ENCODE measurements around the gene GAPVD1.

Gene GAPVD1

GRCh38 chr9:125343518-125344275 is 82.1 kb downstream of the GAPVD1 start:
- Histone ChIP-seq H3K4me1 (ENCODE audit: low read length) (no peaks in the 10 kb centered on the region), H3K4me2 (ENCODE audit: low read depth, low read length) (no peak overlapping the region), H3K36me3 (replicated peaks; ENCODE audit: insufficient read depth, low read length) (no peaks in the 10 kb centered on the region), H3K79me2 (ENCODE audit: low read length) (no peaks in the 10 kb centered on the region), H2AFZ (ENCODE audit: low read length) (no peak overlapping the region), H4K20me1 (ENCODE audit: insufficient read depth, low read length) (no peaks in the 10 kb centered on the region), H3K9me3 (replicated peaks; ENCODE audit: insufficient read depth, low read length) (no peaks in the 10 kb centered on the region), H3K27me3 (replicated peaks; ENCODE audit: insufficient read depth, low read length) (no peaks in the 10 kb centered on the region), H3K27ac (ENCODE audit: low read length) (no peak overlapping the region), H3F3A (ENCODE audit: insufficient read depth, low read length) (no peaks in the 10 kb centered on the region), H3K9me2 (replicated peaks; ENCODE audit: insufficient read depth, low read length) (no peaks in the 10 kb centered on the region), H3K9ac (ENCODE audit: low read length) (no peak overlapping the region), H3K4me3 (ENCODE audit: low read length) (no peak overlapping the region)
- DNase-seq = no peak
- TF ChIP-seq EZH2phosphoT487 (IDR thresholded peaks at IDR 0.05; ENCODE audit: low read length) (no peak), EZH2 (optimal IDR thresholded peaks at IDR 0.05; ENCODE audit: low read depth, low read length) (no peak), CTCF (IDR thresholded peaks at IDR 0.05; ENCODE audit: low read length) (no peak)

GRCh38 chr9:125346080-125346732 is 84.6 kb downstream of the GAPVD1 start:
- no peak overlapping the region for H3K9ac ChIP-seq (ENCODE audit: low read length)
- H3K4me3 ChIP-seq (ENCODE audit: low read length) = no peak overlapping the region
- no peaks in the 10 kb centered on the region for H3F3A ChIP-seq (ENCODE audit: insufficient read depth, low read length)
- H3K27me3 ChIP-seq (replicated peaks; ENCODE audit: insufficient read depth, low read length) = no peaks in the 10 kb centered on the region
- H3K9me2 ChIP-seq (replicated peaks; ENCODE audit: insufficient read depth, low read length) = no peaks in the 10 kb centered on the region
- TF ChIP-seq EZH2phosphoT487 (IDR thresholded peaks at IDR 0.05; ENCODE audit: low read length) (no peak), CTCF (IDR thresholded peaks at IDR 0.05; ENCODE audit: low read length) (no peak), EZH2 (optimal IDR thresholded peaks at IDR 0.05; ENCODE audit: low read depth, low read length) (no peak)
- DNase-seq = no peak
- peaks cover 6% of the 10 kb centered on the region; the same call in 1 of the 2 replicates for H3K36me3 ChIP-seq (replicated peaks; ENCODE audit: insufficient read depth, low read length)
- no peaks in the 10 kb centered on the region for H3K4me1 ChIP-seq (ENCODE audit: low read length)
- H4K20me1 ChIP-seq (ENCODE audit: insufficient read depth, low read length) = no peaks in the 10 kb centered on the region
- no peak overlapping the region for H2AFZ ChIP-seq (ENCODE audit: low read length)
- no peak overlapping the region for H3K4me2 ChIP-seq (ENCODE audit: low read depth, low read length)
- H3K9me3 ChIP-seq (replicated peaks; ENCODE audit: insufficient read depth, low read length) = no peaks in the 10 kb centered on the region
- no peak overlapping the region for H3K27ac ChIP-seq (ENCODE audit: low read length)
- H3K79me2 ChIP-seq (ENCODE audit: low read length) = no peaks in the 10 kb centered on the region

GRCh38 chr9:125355601-125356000 is 94.0 kb downstream of the GAPVD1 start:
- Histone ChIP-seq H3K27me3 (replicated peaks; ENCODE audit: insufficient read depth, low read length) (no peaks in the 10 kb centered on the region), H3K4me3 (ENCODE audit: low read length) (no peak overlapping the region), H3K4me1 (ENCODE audit: low read length) (no peaks in the 10 kb centered on the region), H3K27ac (ENCODE audit: low read length) (no peak overlapping the region), H3F3A (ENCODE audit: insufficient read depth, low read length) (no peaks in the 10 kb centered on the region), H3K9me2 (replicated peaks; ENCODE audit: insufficient read depth, low read length) (no peaks in the 10 kb centered on the region), H3K4me2 (ENCODE audit: low read depth, low read length) (no peak overlapping the region), H3K9ac (ENCODE audit: low read length) (no peak overlapping the region), H3K79me2 (ENCODE audit: low read length) (no peaks in the 10 kb centered on the region), H2AFZ (ENCODE audit: low read length) (no peak overlapping the region), H3K9me3 (replicated peaks; ENCODE audit: insufficient read depth, low read length) (no peaks in the 10 kb centered on the region), H3K36me3 (replicated peaks; ENCODE audit: insufficient read depth, low read length) (peaks cover 1% of the 10 kb centered on the region; the same call in 1 of the 2 replicates), H4K20me1 (ENCODE audit: insufficient read depth, low read length) (no peaks in the 10 kb centered on the region)
- no peak for TF ChIP-seq CTCF (IDR thresholded peaks at IDR 0.05; ENCODE audit: low read length)
- no peak for TF ChIP-seq EZH2 (optimal IDR thresholded peaks at IDR 0.05; ENCODE audit: low read depth, low read length)
- no peak for TF ChIP-seq EZH2phosphoT487 (IDR thresholded peaks at IDR 0.05; ENCODE audit: low read length)
- DNase-seq = no peak

Data from MM.1S (cell line).